Activated naive CD4-positive, alpha-beta T cell treated with anti-CD3 and anti-CD28 coated beads, Interleukin-2, amount 50 U/mL, for 24 hours (primary cell): Measurements from ENCODE around the gene ZNF385A.

Experiments
- H3K27ac Mint-ChIP-seq: one replicate; pipeline ENCODE4 v1.8.0; 2021; ENCODE audit warnings: mild to moderate bottlenecking, mixed read lengths
- H3K27me3 Mint-ChIP-seq: one replicate; pipeline ENCODE4 v1.8.0; 2021; ENCODE audit warnings: mixed read lengths
- H3K36me3 Mint-ChIP-seq: one replicate; pipeline ENCODE4 v1.8.0; 2021; ENCODE audit warnings: mixed read lengths
- H3K4me1 Mint-ChIP-seq: one replicate; pipeline ENCODE4 v1.8.0; 2021; ENCODE audit warnings: mixed read lengths
- H3K4me3 Mint-ChIP-seq: one replicate; pipeline ENCODE4 v1.8.0; 2021; ENCODE audit warnings: mild to moderate bottlenecking, mixed read lengths
- H3K9me3 Mint-ChIP-seq: one replicate; pipeline ENCODE4 v1.8.0; 2021; ENCODE audit warnings: mixed read lengths

The ZNF385A gene

GRCh38 chr12:54419088-54419887, 34.8 kb upstream of the ZNF385A start, which contains the start of gene ITGA5:
Gene ITGA5 (minus strand): TSS chr12:54419266. CDS start chr12:54419198, 68 bp downstream.
- Mint-ChIP-seq H3K27me3 (no peaks in the 10 kb centered on the region), H3K9me3 (no peaks in the 10 kb centered on the region), H3K36me3 (no peaks in the 10 kb centered on the region), H3K4me3 (peak within 1 kb of the TSS; percentile 92), H3K4me1 (peaks cover 65% of the 10 kb centered on the region), H3K27ac (peak within 1 kb of the TSS; percentile 97)

DNA sequence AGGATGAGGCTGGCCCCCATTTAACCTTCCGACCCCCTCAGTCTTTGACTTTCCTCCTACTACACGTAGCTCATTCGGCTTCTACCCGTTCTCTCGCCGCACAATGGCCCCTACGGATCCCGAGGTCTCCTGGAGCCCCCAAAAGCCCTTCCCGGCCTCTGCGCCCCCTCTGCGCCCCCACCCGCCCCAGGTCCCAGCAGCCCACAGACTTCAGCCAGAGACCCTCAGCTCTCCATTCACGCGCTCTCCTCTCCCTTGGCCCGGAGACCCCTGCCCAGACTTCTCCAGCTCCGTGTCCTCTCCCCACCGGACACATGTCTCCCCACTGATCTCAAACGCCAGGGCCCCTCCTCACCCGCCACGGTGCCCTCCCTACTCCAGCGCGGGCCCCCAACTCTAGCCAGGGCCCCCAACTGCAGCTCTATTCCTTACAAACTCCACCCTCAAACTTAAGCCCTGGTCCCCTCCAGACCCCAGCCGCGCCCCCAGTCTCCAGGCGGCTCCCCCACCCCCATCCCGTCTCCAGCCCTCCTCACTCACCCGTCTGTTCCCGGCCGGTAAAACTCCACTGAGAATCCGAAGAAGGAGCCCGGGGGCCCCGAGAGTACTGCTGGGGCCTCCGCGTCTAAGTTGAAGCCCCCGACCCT, 34.0 kb upstream of the ZNF385A start:
- Mint-ChIP-seq H3K4me3 (peak overlapping the region; percentile 92), H3K9me3 (no peaks in the 10 kb centered on the region), H3K27me3 (no peaks in the 10 kb centered on the region), H3K4me1 (peaks cover 72% of the 10 kb centered on the region), H3K27ac (peak overlapping the region; percentile 97), H3K36me3 (no peaks in the 10 kb centered on the region)

- Mint-ChIP-seq H3K36me3 (no peaks in the 10 kb centered on the region), H3K27me3 (no peaks in the 10 kb centered on the region)
Observed at GRCh38 chr12:54417712-54418440, 33.3 kb upstream of the ZNF385A start.

GRCh38 chr12:54416687-54417603, 32.4 kb upstream of the ZNF385A start:
- Mint-ChIP-seq H3K9me3 (no peaks in the 10 kb centered on the region), H3K36me3 (no peaks in the 10 kb centered on the region), H3K27me3 (no peaks in the 10 kb centered on the region), H3K27ac (peak overlapping the region; percentile 97), H3K4me3 (peak overlapping the region; percentile 92), H3K4me1 (peaks cover 79% of the 10 kb centered on the region)

More at GRCh38 chr12:54417712-54418440, 33.3 kb upstream of the ZNF385A start:
- peak overlapping the region; percentile 92 for H3K4me3 Mint-ChIP-seq
- no peaks in the 10 kb centered on the region for H3K9me3 Mint-ChIP-seq
- peak overlapping the region; percentile 97 for H3K27ac Mint-ChIP-seq
- peaks cover 74% of the 10 kb centered on the region for H3K4me1 Mint-ChIP-seq

DNA sequence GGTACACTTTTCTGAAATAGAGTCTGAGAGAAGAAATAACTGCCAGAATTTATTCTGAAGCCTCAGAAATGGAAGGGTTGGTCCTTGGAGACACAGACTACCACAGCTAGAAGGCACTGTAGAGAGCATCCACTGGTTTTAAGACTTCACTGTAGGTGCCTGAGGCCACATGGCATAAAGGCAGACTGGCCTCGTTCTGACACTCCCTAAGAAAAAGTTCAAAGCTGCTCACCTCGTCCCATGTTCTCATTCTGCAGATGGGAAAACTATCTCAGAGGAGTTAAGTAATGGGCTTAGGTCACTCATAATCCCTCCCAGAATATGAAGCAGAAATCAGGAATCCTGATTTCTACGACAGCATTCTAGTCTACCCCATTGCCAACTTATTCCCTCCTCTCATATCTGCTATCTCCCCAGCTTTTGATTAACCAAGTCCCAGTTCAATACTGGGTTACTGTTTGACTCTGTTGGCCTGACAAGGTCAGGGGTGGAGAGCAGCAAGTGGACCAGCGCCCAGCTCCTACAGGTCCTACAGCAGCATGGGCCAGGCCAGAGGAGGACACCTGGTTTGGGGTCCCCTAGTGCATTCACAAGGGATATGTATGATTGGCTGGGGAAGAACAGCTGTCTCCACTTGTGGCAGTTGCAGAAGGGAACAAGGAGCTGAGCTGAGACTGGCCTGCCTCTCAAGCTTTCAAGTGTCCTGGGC, 30.8 kb upstream of the ZNF385A start:
- Mint-ChIP-seq H3K9me3 (no peaks in the 10 kb centered on the region), H3K27me3 (no peaks in the 10 kb centered on the region), H3K4me3 (peak overlapping the region; percentile 92), H3K27ac (peak overlapping the region; percentile 97), H3K36me3 (peaks cover 3% of the 10 kb centered on the region), H3K4me1 (peaks cover 76% of the 10 kb centered on the region)

GRCh38 chr12:54413284-54414190, 29.0 kb upstream of the ZNF385A start:
- Mint-ChIP-seq H3K4me3 (peak overlapping the region; percentile 79), H3K4me1 (peaks cover 72% of the 10 kb centered on the region), H3K27ac (peak overlapping the region; percentile 90), H3K9me3 (no peaks in the 10 kb centered on the region), H3K36me3 (peaks cover 3% of the 10 kb centered on the region), H3K27me3 (no peaks in the 10 kb centered on the region)

DNA sequence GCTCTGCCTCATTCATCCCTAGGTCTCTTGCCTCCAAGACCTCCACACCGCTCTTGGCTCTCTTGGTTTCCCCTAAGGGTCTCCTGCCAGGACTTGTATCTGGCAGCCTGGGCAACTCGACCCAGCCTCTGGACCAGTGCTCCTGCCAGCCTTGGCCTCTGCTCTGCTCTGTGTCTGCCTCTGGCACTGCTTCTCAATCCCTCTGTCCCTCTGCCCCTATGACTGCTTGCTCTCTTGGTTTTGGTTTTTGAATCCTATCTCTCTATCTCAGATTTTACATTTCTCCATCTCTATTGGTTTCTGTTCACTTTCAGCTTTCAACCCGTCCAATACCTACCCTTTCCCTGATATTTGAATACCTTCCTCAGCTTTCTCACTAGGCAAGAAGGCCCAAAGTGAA, 28.3 kb upstream of the ZNF385A start:
- H3K27ac Mint-ChIP-seq: peak overlapping the region; percentile 90
- peaks cover 76% of the 10 kb centered on the region for H3K4me1 Mint-ChIP-seq
- H3K4me3 Mint-ChIP-seq: peak overlapping the region; percentile 79
- H3K27me3 Mint-ChIP-seq: no peaks in the 10 kb centered on the region
- H3K36me3 Mint-ChIP-seq: peaks cover 3% of the 10 kb centered on the region
- H3K9me3 Mint-ChIP-seq: no peaks in the 10 kb centered on the region

GRCh38 chr12:54412348-54412747, 27.8 kb upstream of the ZNF385A start:
- Mint-ChIP-seq H3K9me3 (no peaks in the 10 kb centered on the region), H3K27ac (peak overlapping the region; percentile 90)

DNA sequence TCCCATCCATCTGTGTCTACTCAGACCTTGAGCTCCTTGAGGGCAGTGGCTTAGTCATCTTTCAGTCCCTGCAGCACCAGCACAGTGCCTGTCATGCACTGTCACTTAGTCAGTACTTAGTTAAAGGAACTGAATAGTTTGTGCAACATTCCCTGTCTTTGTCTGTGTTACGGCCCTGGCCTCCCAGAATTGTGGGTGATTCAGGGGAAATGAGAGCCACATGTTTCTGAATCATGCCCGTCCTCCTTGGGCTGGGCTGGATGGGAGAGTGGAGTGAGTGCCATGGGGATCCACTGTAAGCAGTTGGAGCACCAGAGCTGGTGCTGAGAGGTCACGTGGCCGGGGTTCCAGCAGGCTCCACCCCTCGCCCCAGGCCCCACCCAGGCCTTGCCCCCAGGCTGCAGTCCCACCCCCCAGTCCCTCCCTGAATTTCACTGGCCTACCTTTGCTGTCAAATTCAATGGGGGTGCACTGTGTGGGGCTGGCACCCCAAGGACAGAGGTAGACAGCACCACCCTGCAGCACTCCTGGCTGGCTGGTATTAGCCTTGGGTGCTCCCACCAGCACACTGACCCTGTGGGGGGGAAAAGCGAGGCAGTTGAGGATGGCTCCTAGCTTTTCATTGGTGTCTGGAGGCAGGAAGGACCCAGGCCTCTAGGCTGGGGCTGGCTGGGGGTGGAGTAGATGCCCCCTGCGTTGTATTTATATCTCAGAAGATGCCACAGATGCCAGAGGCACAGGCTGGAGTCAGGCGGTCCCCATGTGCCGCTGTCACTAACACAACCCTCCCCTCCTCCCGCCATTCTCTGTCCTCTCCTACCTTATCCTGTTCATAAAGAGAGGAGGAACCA, 27.1 kb upstream of the ZNF385A start:
- Mint-ChIP-seq H3K36me3 (peaks cover 3% of the 10 kb centered on the region), H3K4me3 (peak overlapping the region; percentile 79), H3K27ac (peak overlapping the region; percentile 90)

More at GRCh38 chr12:54412348-54412747, 27.8 kb upstream of the ZNF385A start:
- Mint-ChIP-seq H3K4me3 (peak overlapping the region; percentile 79), H3K36me3 (peaks cover 3% of the 10 kb centered on the region), H3K27me3 (no peaks in the 10 kb centered on the region), H3K4me1 (peaks cover 77% of the 10 kb centered on the region)

GRCh38 chr12:54409267-54409666, 24.7 kb upstream of the ZNF385A start:
- no peak overlapping the region for H3K4me3 Mint-ChIP-seq
- no peaks in the 10 kb centered on the region for H3K9me3 Mint-ChIP-seq
- H3K27me3 Mint-ChIP-seq: no peaks in the 10 kb centered on the region
- peaks cover 77% of the 10 kb centered on the region for H3K4me1 Mint-ChIP-seq
- H3K36me3 Mint-ChIP-seq: peaks cover 10% of the 10 kb centered on the region
- H3K27ac Mint-ChIP-seq: peak overlapping the region; percentile 81

More for the DNA sequence above, 27.1 kb upstream of the ZNF385A start:
- no peaks in the 10 kb centered on the region for H3K9me3 Mint-ChIP-seq
- peaks cover 77% of the 10 kb centered on the region for H3K4me1 Mint-ChIP-seq
- H3K27me3 Mint-ChIP-seq: no peaks in the 10 kb centered on the region

DNA sequence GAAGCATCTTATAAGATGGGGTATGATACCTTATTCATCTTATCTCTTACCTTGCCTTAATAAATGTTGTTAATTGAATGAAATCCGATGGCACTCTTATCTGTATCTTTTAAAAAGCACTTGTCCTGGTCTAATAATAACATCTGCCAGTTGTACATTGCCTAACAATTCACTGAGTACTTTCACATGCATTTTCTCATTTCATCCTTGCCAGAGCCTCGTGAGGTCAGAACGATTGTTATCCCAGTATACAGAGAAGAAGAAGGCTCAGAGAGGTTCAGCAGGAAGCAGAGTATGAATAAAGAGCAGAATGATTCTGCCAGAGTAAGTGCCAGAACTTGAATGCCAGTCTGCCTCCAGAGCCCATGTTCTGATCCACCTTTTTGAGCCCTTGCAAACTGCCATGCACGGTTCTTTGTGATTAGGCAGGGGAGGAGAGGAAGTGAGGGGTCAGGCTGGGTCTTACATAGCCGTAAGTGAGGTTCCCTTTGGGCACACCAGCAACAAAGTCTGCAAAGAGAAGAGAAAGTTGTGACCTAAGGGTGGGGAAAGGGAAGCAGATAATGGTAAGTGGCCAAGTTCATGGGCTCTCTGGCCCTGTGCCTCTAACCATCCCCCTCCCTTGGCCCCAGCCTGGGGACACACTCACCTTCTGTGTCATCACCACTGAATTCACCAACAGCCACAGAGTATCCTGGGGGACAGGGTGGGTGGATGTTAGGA, 22.8 kb upstream of the ZNF385A start:
- H3K36me3 Mint-ChIP-seq: peaks cover 10% of the 10 kb centered on the region
- H3K27me3 Mint-ChIP-seq: no peaks in the 10 kb centered on the region
- peaks cover 60% of the 10 kb centered on the region for H3K4me1 Mint-ChIP-seq
- no peak overlapping the region for H3K4me3 Mint-ChIP-seq
- peak overlapping the region; percentile 80 for H3K27ac Mint-ChIP-seq
- no peaks in the 10 kb centered on the region for H3K9me3 Mint-ChIP-seq

DNA sequence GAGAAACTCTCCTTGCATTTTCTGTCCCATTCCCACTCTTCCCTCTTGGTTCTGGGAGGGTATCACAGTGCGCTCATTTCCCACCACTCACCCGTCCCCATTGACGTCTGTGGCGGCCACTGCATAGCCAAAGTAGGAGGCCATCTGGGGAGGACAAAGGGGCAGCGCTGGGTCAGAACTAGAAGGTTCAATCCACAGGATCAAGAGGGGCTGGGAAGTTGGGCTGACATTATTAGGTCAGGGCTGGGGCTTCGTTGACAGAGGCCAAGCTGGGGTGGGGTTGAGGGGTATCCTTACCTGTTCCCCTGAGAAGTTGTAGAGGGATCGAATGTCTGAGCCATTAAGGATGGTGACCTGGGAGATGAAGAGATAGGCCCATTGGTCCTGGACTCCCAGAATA, 21.0 kb upstream of the ZNF385A start:
- Mint-ChIP-seq H3K4me3 (no peak overlapping the region), H3K27me3 (no peaks in the 10 kb centered on the region), H3K36me3 (peaks cover 7% of the 10 kb centered on the region), H3K4me1 (peaks cover 45% of the 10 kb centered on the region), H3K27ac (no peak overlapping the region), H3K9me3 (no peaks in the 10 kb centered on the region)
